Esophagus squamous epithelium (tissue), 4 donors: ENCODE data around the gene TUBA8.

ENCODE experiments used
- CTCF ChIP-seq, 6 experiments: fragments of 450-650 bp in 4 of 6; fragments of 200-600 bp in 2 of 6; sonication (generic) in 2 of 6; IDR thresholded peaks; one replicate each; pipeline ENCODE4 v1.5.1; 2016 to 2019; ENCODE audit warnings: antibody characterized with exemption in 6 of 6, mild to moderate bottlenecking in 4 of 6, moderate library complexity in 4 of 6
- POLR2A ChIP-seq, 4 donors: fragments of 450-650 bp; IDR thresholded peaks; one replicate each; pipeline ENCODE4 v1.6.1; 2017; ENCODE audit warnings: antibody characterized with exemption in 4 of 4, mild to moderate bottlenecking in 4 of 4, moderate library complexity in 3 of 4

GRCh38 chr22:18126606-18127005 is 16.0 kb downstream of the TUBA8 start:
- TF ChIP-seq CTCF (IDR thresholded peaks at IDR 0.05), result no peak
- no peak for TF ChIP-seq POLR2A (IDR thresholded peaks at IDR 0.05)
